Activated CD4-positive, alpha-beta T cell treated with anti-CD3 and anti-CD28 coated beads, Interleukin-2, amount 50 U/mL, for 1 hour (primary cell): ENCODE data around the gene FAT2.
"Not testable (repeated sequence)": the region's sequence is repeated elsewhere in the genome, so short reads cannot be mapped to it uniquely, and the experiment has no call there.

Source experiments
- DNase-seq: peaks from one replicate; pipeline ENCODE4 v3.0.0-alpha.2; 2020

The FAT2 gene

DNA sequence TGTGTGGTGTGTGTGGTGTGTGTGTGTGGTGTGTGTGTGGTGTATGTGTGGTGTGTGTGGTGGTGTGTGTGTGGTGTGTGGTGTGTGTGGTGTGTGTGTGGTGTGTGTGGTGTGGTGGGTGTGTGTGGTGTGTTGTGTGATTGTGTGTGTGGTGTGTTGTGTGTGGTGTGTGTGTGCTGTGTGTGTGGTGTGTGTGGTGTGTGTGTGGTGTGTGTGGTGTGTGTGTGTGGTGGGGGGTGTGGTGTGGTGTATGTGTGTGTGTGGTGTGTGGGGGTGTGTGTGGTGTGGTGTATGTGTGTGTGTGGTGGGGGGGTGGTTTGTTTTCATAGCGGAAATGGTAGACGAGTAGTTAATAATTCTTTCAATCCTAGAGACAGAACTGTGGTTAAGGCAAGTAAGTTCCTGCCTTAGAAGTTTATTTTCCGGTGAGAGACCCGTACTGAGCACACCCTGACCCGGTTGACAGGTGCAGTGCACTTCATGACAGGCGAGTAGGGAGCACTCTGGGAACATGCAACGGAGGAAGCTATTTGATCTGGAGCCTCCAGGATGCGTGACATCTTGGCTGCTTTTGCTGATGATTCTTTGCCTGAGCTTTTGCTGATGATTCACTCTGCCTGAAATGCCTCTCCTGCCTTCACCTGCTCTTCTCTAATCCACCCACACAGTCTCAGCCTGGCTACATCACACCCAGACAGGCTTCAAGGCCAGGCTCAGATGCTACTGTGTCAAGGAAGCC, 21.7 kb upstream of the FAT2 start:
- DNase-seq, result peak; percentile 16

DNA sequence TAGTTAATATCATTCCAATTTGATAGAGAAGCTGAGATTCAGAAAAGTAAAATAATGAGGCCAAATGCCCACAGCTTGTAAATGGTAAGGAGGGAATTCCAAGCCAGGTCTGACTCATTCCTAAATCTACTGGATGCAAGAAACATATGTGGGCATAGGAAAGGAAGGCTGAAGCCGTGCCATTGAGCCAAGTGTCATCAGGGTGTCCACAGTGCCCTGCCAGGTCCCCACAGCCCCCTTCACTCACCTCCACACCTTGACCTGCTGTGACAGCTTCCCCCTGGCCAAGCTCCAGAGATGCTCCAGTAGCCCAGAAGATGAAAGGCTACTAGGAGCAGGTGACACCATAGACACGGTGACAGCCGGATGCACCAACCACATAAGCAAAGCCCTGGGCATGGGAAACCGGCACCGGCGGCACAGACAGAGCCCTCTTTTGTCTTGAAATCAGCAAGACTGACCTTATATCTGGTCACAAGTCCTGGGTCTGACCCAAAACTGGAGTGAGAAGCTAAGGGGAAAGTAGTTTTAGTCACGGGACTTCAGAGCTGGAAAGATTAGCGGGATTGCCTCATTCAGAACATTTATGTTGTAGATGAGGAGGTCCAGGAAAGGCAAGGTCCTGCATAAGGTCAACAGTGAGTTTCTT, 20.1 kb upstream of the FAT2 start:
- DNase-seq, result no peak

DNA sequence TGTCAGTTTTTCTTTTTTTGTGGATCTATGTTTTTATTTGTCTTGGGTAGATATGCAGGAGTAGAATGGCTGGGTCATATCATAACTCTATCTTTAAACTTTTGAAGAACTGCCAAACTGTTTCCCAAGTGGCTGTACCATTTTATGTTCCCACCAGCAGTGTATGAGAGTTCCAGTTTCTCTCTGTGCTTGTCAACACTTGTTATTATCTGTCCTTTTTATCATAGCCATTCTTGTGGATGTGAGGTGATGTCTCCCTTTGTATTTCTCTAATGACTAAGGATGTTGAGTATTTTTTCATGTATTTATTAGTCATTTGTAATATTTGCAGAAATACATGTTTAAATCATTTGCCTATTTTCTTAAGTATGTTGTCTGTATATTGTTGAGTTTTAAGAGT, 17.4 kb upstream of the FAT2 start:
- DNase-seq, result no peak

DNA sequence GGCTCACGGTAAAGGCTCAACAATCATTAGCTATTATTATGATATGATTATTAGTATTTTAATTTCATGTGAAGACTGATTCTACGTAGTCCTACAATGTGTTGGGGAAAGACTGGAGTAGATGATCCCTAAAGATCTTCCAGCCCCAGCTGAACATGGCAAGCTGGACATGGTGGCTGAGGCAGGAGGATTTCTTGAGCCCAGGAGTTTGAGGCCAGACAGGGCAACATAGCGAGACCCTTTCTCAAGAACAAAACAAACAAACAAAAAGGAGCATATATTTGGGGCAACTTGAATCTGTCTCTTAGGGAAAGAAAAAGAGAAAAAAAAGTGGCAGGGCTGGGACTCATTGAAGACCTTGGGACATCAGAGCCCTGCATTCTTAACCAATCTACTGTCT, 16.2 kb upstream of the FAT2 start:
- DNase-seq, result no peak

DNA sequence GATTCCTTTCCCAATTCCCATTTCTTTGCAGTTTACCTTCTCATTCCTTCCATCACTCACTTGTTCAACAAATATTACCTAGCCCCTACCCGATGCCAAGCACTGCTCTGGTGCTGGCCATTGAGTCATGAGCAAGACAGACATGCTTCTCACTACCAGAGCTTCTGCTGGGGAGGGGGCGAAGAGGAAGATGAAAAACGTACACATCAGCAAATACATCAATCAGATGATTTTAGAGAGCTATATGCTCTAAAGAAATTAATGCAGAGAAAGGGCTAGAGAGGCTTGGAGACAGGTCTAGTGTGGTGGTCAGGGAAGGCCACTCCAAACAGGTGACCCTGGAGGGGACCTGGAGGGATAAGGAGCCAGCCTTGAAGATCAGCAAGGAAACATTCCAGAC, 14.4 kb upstream of the FAT2 start:
- DNase-seq, result no peak

DNA sequence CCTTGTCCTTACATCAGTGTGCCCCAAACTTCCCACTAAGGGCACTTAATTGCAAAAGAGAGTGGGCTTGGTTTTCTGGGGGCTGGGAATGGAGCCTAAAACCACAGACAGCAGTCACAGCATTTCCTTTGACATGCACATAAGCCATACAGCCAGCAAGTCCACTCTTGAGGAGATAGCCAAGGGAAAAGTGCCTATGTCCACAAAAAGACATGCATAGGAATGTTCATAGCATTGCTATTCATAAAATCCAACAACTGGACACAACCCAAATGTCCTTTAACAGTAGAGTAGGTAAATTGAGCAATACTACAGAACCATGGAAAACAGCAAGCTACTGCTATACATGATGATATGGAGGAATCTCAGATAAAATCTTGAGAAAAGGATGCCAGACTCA, 11.7 kb upstream of the FAT2 start:
- DNase-seq, result no peak

DNA sequence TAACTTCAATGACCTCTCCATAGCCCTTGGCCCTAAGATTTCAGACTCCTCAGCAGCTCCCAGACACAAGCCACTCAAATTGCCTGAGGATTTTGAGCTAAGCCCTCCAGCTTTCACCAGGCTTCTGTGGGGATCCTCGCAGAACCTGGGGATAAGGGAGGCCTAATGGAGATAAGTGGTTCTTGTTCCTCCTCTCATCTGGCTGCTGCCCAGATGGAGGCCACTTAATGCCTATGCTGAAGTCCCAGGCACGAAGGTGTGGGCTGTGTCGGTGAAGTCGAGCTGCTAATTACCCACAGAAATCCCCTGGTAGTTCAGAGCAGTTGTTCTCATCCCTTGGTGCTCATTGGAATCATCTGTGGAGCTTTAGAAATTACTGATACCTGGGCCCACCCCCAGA, 10.3 kb upstream of the FAT2 start:
- no peak for DNase-seq

DNA sequence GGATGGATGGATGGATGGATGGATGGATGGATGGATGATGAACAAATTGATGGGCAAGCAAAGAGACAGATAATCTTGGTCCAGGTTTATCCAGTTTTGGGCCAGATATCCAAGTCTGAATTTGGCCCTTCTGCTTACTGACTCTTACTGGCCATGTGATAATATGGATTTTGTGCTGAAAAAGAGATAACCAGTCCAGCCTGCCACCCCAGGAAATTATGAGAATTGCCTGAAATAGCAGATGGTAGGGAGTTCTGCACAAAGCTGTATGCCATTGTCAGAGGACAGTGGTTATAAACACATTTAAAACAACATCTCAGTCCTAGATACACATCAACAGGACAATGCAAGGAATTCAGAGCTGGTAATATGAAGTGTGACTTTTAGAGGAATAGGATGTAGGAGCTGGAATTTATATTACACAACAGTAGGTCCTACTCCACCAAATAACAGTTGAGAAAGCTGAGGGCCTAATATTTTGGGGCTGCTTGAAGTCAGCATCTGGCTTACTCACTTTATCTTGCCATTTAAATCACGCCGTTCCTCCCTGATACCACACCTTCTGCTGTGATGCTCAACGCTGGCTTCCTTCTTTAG, 9.0 kb upstream of the FAT2 start:
- DNase-seq, result no peak

DNA sequence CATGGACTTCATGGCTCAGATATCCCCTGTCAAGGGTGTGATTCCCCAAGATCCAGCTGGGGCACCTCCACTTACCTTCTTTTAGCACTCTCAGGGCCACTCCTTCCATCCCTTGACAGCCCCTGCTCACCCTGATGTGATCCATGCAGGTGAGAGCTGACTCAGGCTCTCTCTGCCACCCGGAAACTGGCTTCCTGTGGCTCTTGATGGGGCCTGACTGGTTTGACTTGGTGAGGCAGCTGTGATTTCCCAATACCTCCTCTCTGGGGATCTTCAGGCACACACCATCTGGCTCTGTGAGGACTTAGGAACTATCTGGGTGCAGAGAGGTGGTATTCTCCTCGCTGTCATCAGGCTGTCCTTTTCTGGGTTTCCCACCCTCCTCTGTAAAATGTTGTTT, 7.9 kb upstream of the FAT2 start:
- no peak for DNase-seq

DNA sequence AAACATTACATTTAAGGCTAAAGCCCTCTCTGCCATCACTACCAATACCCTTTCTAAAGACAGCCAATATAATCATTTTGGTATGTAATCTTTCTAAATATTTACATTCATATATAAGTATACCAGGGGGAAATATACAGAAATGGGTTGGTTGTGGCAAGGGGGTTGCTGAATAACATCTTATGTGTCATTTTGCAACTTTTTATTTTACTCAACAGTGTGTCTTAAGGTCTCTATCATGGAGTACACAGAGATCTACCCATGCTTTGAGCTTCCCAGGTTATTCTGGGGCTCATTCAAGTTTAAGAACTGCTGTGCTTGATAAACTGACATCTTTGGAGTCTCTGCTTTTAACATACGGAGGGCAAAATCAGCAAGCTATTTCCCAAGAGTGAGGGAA, 7.4 kb upstream of the FAT2 start:
- no peak for DNase-seq

DNA sequence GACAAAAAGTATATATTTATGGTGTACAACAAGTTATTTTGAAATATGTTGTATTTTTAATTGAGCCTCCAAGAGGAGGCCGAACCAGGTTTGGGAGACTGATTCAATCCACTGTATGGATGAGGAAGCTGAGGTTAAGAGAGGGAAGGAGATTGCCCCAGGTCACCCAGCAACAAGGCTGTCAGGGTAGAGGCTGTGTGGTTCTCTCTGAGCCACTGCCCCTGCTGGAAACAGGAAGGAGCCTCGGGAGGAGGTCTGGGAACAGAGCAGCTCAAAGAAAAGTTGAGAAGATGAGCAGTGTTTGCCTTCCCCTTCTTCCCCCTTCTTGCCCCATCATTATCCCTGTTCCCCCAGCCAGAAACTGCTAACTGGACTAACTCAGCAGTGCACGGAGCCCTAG, 6.6 kb upstream of the FAT2 start:
- no peak for DNase-seq

DNA sequence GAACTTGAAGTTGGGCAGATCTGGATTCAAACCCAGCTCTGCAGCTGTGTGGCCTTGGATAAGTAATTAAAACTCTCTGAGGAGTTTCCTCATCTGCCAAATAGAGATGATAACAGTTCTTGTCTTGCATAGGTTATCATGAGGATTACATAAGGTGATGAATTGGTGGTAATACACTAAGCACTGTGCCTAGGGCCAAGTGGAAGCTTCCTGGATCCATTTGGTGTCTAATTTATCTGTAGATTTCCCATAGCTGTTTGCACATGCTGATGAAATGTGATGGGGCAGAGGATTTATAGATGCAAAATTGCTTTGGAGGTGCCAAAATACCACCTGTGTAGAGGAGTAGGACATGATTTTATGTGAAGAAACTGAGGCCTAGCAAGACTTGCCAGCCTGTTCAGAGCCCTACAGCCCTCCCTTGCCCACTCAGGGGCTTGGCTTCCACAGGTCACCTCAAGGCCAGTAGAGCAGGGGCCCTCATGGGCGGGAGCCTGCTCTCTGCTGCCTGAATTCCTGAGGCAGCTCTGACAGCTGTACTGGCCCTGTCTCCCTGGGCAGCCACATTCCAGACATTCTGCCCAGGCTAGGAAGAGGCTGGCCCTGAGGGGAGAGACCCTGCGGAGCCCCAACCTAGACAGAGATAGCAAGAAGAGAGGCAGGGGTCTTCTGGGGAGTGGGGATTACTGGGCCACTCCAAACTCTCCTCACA, 5.9 kb upstream of the FAT2 start:
- no peak for DNase-seq

DNA sequence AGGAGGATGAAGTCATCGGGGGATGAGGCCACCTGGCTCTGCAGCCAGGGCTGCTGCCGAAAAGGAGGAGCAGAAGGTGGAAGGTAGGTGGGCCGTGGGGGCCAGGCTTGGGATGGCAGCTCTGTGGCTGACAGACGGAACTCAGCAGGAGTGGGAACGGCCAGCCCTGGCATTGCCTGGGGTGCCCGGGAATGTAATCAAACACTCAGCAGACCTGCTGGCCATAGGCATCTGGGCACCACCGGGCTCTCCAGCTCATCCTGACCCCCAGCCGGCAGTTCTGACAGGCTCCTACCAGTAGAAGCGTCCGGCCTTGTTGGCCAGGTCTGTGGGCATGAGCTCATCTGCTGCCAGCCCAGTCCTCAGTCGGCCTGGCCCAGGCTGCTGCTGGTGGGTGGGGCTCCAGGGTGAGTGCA, 4.3 kb upstream of the FAT2 start:
- no peak for DNase-seq

DNA sequence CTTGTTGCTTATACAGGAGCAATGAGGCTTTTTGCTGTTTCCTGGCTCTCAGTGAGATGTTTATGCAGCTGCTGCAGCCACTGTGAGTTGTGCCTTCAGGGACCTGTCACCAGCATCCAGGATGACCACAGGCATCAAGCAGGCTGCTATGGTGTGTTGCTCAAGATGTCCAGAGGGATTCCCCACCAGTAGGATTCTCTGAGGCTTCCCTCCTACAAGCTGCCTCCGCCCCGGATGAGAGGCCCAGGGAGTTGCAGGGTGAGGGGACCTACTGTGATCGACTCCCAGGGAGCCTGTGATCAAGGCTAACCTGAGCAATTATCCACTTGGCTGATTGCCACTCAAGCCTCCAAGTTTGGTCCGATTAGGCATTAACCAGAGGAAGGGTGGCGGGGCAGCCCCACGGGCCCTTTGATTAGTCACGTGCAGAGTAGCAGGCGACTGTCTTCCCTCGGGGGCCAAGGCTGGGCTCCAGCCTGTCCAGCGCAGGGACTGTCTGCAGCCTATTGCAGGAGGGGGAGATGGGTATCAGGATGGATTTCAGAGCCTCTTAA, 1.8 kb upstream of the FAT2 start:
- DNase-seq, result no peak

DNA sequence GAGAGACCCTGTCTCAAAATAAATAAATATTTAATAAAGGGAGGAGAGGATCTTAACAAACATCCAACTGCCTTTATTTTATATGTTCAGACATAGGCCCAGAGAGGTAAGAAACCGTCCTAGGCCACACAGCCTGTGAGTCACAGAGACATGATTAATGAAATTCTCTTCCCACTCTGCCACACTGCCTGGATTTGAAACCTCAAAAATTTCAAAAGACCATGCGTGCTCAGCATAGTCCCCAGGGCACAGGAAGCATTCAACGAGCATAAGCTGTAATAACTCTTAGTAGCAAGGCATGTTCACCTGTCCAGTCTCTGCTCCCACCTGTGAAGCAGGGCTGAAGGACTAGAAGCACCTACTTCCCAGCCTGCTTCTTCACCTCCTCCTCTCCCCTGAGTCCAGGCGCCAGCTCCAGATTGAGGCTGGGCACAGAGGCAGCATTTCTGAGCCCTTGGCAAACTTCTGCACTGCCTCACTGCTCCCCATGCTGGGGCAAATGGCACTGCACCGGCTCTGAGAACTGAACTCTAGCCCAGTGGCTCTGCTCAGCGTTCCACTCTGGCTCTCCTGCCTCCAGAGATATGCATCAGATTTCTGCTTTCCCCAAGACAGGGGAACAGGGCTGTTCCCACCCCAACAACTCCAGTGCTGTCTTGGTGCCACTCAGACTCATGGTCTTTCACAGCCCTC, 1.1 kb downstream of the FAT2 start:
- DNase-seq, result no peak

DNA sequence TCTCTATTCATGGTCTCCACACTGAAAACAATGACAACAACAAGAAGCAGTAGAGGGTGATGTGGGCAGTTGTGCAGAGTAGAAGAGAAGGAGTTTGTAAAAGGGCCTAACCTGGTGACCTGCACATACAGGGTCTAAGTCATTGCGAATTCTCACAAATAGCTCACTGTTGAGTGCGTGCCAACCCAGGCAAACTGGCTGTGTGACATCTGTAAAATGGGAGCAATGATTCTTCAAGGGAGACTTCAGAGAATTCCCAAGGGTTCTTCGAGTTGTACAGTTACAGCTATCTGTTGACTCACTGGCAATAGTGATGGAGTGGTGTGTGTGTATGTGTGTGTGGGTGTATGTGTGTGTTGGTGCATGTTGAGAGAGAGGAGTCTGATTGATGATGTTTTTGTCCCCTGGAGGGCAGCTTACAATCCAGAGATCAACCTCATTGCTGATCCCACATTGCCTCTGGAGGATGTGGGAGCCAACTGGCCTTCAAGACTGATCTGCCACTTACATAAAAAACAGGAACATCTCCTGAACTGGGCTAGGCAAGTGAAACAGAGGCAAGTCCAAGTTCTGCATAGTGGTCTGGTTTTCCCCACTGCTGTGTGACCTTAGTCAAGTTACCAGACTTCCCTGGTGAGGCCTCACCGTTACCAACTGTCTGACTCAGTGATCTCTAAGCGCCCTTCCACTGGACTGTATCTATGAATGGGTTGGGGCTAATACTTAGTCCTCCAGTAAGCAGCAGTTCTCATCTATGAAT, 3.2 kb downstream of the FAT2 start:
- DNase-seq, result no peak

DNA sequence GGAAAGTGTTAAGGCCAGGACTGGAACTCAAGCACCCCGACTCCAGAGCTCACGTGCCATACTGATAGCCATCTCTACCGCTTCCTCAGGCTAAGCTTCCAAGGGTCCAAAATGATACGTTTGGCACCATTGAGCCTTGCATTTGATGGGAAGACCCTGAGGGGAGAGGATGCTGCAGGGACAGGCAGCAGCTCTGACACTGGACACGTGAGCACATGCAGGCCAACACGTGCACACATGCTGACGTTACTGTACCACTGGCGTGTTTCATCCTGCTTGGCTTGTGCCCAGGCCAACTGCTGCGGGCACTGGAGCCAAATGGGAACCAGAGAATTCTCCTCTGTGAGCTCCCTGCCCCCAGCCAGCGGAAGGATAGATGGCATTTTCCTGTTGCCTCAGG, 5.2 kb downstream of the FAT2 start:
- no peak for DNase-seq

DNA sequence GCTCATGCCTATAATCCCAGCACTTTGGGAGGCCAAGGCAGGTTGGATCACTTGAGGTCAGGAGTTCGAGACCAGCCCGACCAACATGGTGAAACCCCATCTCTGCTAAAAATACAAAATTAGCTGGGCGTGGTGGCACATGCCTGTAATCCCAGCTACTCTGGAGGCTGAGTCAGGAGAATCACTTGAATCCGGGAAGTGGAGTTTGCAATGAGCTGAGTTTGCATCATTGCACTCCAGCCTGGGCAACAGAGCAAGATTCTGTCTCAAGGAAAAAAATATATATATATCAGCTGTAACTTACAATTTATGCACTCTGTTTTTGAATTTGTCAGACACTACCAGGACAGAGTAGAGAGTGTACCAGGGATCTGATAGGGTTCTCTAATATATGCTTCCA, 5.8 kb downstream of the FAT2 start:
- DNase-seq, result not testable (repeated sequence)

DNA sequence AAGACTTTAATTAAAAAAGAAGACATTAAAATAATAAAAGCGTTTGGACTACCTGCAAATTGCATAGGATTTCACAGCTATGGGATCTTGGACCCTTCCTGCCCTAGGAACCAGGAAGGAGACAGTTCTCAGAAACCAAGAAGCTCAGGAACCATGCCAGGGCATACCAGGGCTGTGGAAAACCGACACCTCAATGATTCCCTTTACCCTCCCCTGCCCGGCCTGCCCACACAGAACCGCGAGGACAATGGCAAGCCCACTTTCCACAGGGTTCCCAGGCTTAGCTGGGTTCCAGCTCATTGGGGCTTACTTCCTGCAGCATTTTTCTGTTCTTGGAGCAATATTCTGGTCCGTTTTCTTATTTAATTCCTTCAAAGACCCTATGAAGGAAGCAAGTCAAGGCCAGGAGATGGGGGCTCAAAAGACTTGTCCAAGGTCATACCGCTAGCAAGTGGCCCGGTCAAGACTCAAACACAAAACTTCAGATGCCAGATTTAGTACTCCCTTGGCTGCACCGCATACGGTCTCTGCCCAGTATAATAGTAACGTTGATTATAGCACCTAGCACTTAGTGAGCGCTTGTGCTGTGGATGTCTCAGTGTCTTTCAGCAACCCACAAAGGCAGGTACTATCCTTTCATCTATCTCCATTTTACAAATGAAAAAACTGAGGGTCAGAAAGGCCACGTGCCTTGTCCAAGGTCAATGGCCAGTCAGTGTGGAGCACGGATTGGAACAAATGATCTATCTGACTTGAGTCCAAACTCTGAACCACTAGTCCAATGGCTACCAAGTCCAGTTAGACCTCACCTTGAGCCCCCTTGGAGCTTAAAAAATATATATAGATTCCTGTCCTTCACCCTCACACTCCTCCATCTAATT, 6.8 kb downstream of the FAT2 start:
- no peak for DNase-seq

DNA sequence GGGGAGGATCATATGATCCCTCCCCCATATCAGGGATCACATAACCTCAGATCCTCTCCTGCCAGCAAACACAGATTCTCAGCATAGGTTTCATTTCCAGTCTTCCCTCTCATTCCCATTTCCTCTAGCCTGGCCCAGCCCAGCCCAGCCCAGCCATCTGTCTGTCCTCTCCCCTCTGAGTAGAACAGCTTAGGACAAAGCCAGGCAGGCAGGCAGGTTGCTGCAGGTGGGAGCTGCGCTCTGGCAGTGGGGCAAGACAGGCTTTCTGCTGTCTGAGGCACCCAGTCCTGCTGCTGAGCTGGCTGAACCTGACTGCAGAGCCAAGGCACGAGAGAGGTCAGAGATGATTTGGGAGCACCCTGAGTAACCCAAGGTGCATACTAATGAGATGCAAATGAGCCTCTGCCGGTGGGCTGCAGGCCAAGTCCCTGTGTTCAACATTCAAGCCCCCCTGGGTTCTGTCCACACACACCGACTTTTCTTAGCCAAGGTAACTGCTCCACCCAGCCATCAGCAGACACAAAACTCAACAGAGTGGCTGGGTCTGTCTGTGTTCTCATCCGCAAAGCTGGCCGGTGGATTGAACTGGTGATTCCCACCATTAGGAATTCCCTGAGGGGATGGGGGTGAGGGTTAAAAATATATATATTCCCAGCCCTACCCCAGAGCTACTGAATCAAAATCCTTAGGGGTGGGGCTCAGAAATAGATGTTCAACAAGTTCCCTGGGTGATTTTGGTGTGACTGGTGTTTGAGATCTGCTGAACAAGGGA, 9.1 kb downstream of the FAT2 start:
- DNase-seq, result no peak
